Activated CD4-positive, alpha-beta T cell treated with anti-CD3 and anti-CD28 coated beads for 36 hours (primary cell): ENCODE measurements around the gene KLHL25. TPM values are rescaled to one million over a fixed set of nuclear protein-coding genes. Genes with fewer than 3 reads are reported as not detected.
A peak's percentile ranks its signal among the peaks of the same experiment; 100 is the strongest.

Experiments used
- ATAC-seq: fragments of 200-7000 bp; cut with Tn5 transposase; one replicate; pipeline ENCODE4 v1.10.0; 2021; ENCODE audit warnings: mild to moderate bottlenecking, moderate library complexity
- CTCF ChIA-PET: fragments of 350-600 bp; sonication (Branson Sonifier 250); formaldehyde crosslinking; loops from one replicate; lab custom pipeline; 2021; ENCODE audit warnings: antibody characterized with exemption; lab: Charles Lee
- POLR2A ChIA-PET: fragments of 350-600 bp; sonication (Branson Sonifier 250); formaldehyde crosslinking; loops from one replicate; lab custom pipeline; 2021; ENCODE audit warnings: antibody characterized with exemption, inconsistent platforms; lab: Charles Lee
- DNase-seq: peaks from one replicate; pipeline ENCODE4 v3.0.0-alpha.2; 2020
- H3K27ac Mint-ChIP-seq: one replicate; pipeline ENCODE4 v1.8.0; 2021; ENCODE audit warnings: mixed read lengths
- H3K27me3 Mint-ChIP-seq: one replicate; pipeline ENCODE4 v1.8.0; 2021; ENCODE audit warnings: mixed read lengths
- H3K36me3 Mint-ChIP-seq: one replicate; pipeline ENCODE4 v1.8.0; 2021; ENCODE audit warnings: low read depth, mixed read lengths
- H3K4me1 Mint-ChIP-seq: one replicate; pipeline ENCODE4 v1.8.0; 2021; ENCODE audit warnings: mixed read lengths
- H3K4me3 Mint-ChIP-seq: one replicate; pipeline ENCODE4 v1.8.0; 2021; ENCODE audit warnings: mild to moderate bottlenecking, moderate library complexity, mixed read lengths
- H3K9me3 Mint-ChIP-seq: one replicate; pipeline ENCODE4 v1.8.0; 2021; ENCODE audit warnings: low read depth, mixed read lengths
- intact Hi-C, 2 experiments: fragments of 100-400 bp; cut with DNase I in 1 of 2; cut with micrococcal nuclease in 1 of 2; formaldehyde crosslinking; loops; one replicate each; pipeline versions ENCODE4 v1.14.2 to v1.15.1; 2022 to 2024; cut with DNase I, micrococcal nuclease
- total RNA-seq, 2 experiments: library from RNA; stranded (reverse); gene quantifications; one replicate each; pipeline ENCODE4 v1.2.3, GENCODE V29; 2021

The KLHL25 gene
- total RNA-seq, 2 experiments from 2014 or later = 4.9 to 5.2 TPM

- Mint-ChIP-seq H3K27me3 (no peaks in the 10 kb centered on the region), H3K9me3 (no peaks in the 10 kb centered on the region), H3K4me1 (peaks cover 6% of the 10 kb centered on the region), H3K36me3 (no peaks in the 10 kb centered on the region), H3K27ac (no peak overlapping the region), H3K4me3 (no peak overlapping the region)
- ChIA-PET CTCF (interaction anchor here (0.7 to 0.9 kb wide), 2 partner anchors 47 to 66 kb away, joined by 3 read pairs; no protein-coding TSS in a partner anchor), POLR2A (interaction anchor here (0.8 kb wide), 1 partner anchor 32 kb away, joined by 3 read pairs; no protein-coding TSS in a partner anchor)
- ATAC-seq (no peak), DNase-seq (no peak)
- intact Hi-C loops = no loop called here
These were observed 20.8 kb downstream of the KLHL25 start for GRCh38 chr15:85773970-85774369.

- Mint-ChIP-seq H3K4me1 (peaks cover 6% of the 10 kb centered on the region), H3K4me3 (no peak overlapping the region), H3K9me3 (no peaks in the 10 kb centered on the region), H3K27me3 (no peaks in the 10 kb centered on the region), H3K27ac (peak overlapping the region; percentile 42), H3K36me3 (no peaks in the 10 kb centered on the region)
- ChIA-PET POLR2A (interaction anchor here (0.8 kb wide), 1 partner anchor 31 kb away, joined by 3 read pairs; no protein-coding TSS in a partner anchor), CTCF (no interaction called here)
- no peak for DNase-seq
- intact Hi-C loops = no loop called here
- no peak for ATAC-seq
These were observed 21.5 kb downstream of the KLHL25 start for GRCh38 chr15:85773249-85773648.

- no peak for ATAC-seq
- intact Hi-C loops = no loop called here
- CTCF ChIA-PET = no interaction called here
- no peak overlapping the region for H3K4me3 Mint-ChIP-seq
- H3K36me3 Mint-ChIP-seq = no peaks in the 10 kb centered on the region
- POLR2A ChIA-PET = no interaction called here
- no peaks in the 10 kb centered on the region for H3K27me3 Mint-ChIP-seq
- H3K4me1 Mint-ChIP-seq = peaks cover 6% of the 10 kb centered on the region
- H3K9me3 Mint-ChIP-seq = no peaks in the 10 kb centered on the region
- DNase-seq = no peak
- H3K27ac Mint-ChIP-seq = peak overlapping the region; percentile 42
These were observed 22.1 kb downstream of the KLHL25 start for GRCh38 chr15:85772668-85773067.

- CTCF ChIA-PET = interaction anchor here (1.0 to 1.1 kb wide), 2 partner anchors 69 to 87 kb away, joined by 3 to 4 read pairs; no protein-coding TSS in a partner anchor
- H3K27ac Mint-ChIP-seq = no peak overlapping the region
- no peaks in the 10 kb centered on the region for H3K9me3 Mint-ChIP-seq
- POLR2A ChIA-PET = no interaction called here
- no peaks in the 10 kb centered on the region for H3K36me3 Mint-ChIP-seq
- intact Hi-C loops = no loop called here
- H3K4me3 Mint-ChIP-seq = no peak overlapping the region
- ATAC-seq = no peak
- no peaks in the 10 kb centered on the region for H3K27me3 Mint-ChIP-seq
- peaks cover 11% of the 10 kb centered on the region for H3K4me1 Mint-ChIP-seq
- DNase-seq = no peak
These were observed 22.8 kb downstream of the KLHL25 start for GRCh38 chr15:85771781-85772445.

- ATAC-seq (no peak), DNase-seq (no peak)
- peaks cover 11% of the 10 kb centered on the region for H3K4me1 Mint-ChIP-seq
- intact Hi-C loops = no loop called here
- no peaks in the 10 kb centered on the region for H3K36me3 Mint-ChIP-seq
- ChIA-PET CTCF (interaction anchor here (1.0 to 1.1 kb wide), 2 partner anchors 70 to 88 kb away, joined by 3 to 4 read pairs; no protein-coding TSS in a partner anchor), POLR2A (no interaction called here)
- H3K4me3 Mint-ChIP-seq = no peak overlapping the region
- no peaks in the 10 kb centered on the region for H3K27me3 Mint-ChIP-seq
- H3K9me3 Mint-ChIP-seq = no peaks in the 10 kb centered on the region
- H3K27ac Mint-ChIP-seq = no peak overlapping the region
These were observed 23.5 kb downstream of the KLHL25 start for GRCh38 chr15:85771271-85771670.

GRCh38 chr15:85770096-85771041 lies 24.4 kb downstream of the KLHL25 start:
- intact Hi-C loops = no loop called here
- no peak for DNase-seq
- H3K9me3 Mint-ChIP-seq = no peaks in the 10 kb centered on the region
- H3K4me1 Mint-ChIP-seq = peaks cover 11% of the 10 kb centered on the region
- POLR2A ChIA-PET = no interaction called here
- no peaks in the 10 kb centered on the region for H3K36me3 Mint-ChIP-seq
- ATAC-seq = no peak
- no peak overlapping the region for H3K27ac Mint-ChIP-seq
- CTCF ChIA-PET = no interaction called here
- H3K4me3 Mint-ChIP-seq = no peak overlapping the region
- no peaks in the 10 kb centered on the region for H3K27me3 Mint-ChIP-seq

- DNase-seq (no peak), ATAC-seq (no peak)
- Mint-ChIP-seq H3K36me3 (no peaks in the 10 kb centered on the region), H3K9me3 (no peaks in the 10 kb centered on the region), H3K27ac (no peak overlapping the region), H3K4me3 (no peak overlapping the region), H3K27me3 (no peaks in the 10 kb centered on the region), H3K4me1 (peaks cover 11% of the 10 kb centered on the region)
- ChIA-PET CTCF (no interaction called here), POLR2A (no interaction called here)
- intact Hi-C loops = no loop called here
These were observed 25.4 kb downstream of the KLHL25 start for GRCh38 chr15:85769182-85769900.

GRCh38 chr15:85768595-85769168 lies 26.0 kb downstream of the KLHL25 start:
- Mint-ChIP-seq H3K9me3 (no peaks in the 10 kb centered on the region), H3K4me3 (no peak overlapping the region), H3K27me3 (no peaks in the 10 kb centered on the region), H3K36me3 (no peaks in the 10 kb centered on the region), H3K4me1 (peaks cover 11% of the 10 kb centered on the region), H3K27ac (no peak overlapping the region)
- DNase-seq (no peak), ATAC-seq (no peak)
- intact Hi-C loops = no loop called here
- ChIA-PET CTCF (no interaction called here), POLR2A (no interaction called here)

- no peaks in the 10 kb centered on the region for H3K27me3 Mint-ChIP-seq
- CTCF ChIA-PET = no interaction called here
- no peak overlapping the region for H3K27ac Mint-ChIP-seq
- no peaks in the 10 kb centered on the region for H3K9me3 Mint-ChIP-seq
- intact Hi-C loops = no loop called here
- ATAC-seq = no peak
- no peaks in the 10 kb centered on the region for H3K36me3 Mint-ChIP-seq
- no peak for DNase-seq
- POLR2A ChIA-PET = no interaction called here
- H3K4me1 Mint-ChIP-seq = peaks cover 6% of the 10 kb centered on the region
- H3K4me3 Mint-ChIP-seq = no peak overlapping the region
These were observed 26.8 kb downstream of the KLHL25 start for GRCh38 chr15:85767785-85768529.

- intact Hi-C loops = no loop called here
- Mint-ChIP-seq H3K27ac (no peak overlapping the region), H3K36me3 (no peaks in the 10 kb centered on the region), H3K4me3 (no peak overlapping the region), H3K4me1 (peaks cover 5% of the 10 kb centered on the region), H3K9me3 (no peaks in the 10 kb centered on the region), H3K27me3 (no peaks in the 10 kb centered on the region)
- POLR2A ChIA-PET = no interaction called here
- ATAC-seq = no peak
- DNase-seq = no peak
- CTCF ChIA-PET = interaction anchor here (1.2 kb wide), 1 partner anchor 12 kb away, joined by 3 read pairs; no protein-coding TSS in a partner anchor
These were observed 28.5 kb downstream of the KLHL25 start for GRCh38 chr15:85766001-85766831.
